Midbrain (tissue), 1 donor: ENCODE results near the gene CIART.
"Not testable (repeated sequence)": the region's sequence is repeated elsewhere in the genome, so short reads cannot be mapped to it uniquely, and the experiment has no call there.

ENCODE experiments used
- DNase-seq: peaks from one replicate; lab custom pipeline; 2025; lab: John Stamatoyannopoulos, UW

Gene CIART

GRCh38 chr1:150309758-150310508 is 27.6 kb downstream of the CIART start:
- DNase-seq, result no peak

- no peak for DNase-seq
Observed at GRCh38 chr1:150311762-150312161, 29.4 kb downstream of the CIART start.

DNA sequence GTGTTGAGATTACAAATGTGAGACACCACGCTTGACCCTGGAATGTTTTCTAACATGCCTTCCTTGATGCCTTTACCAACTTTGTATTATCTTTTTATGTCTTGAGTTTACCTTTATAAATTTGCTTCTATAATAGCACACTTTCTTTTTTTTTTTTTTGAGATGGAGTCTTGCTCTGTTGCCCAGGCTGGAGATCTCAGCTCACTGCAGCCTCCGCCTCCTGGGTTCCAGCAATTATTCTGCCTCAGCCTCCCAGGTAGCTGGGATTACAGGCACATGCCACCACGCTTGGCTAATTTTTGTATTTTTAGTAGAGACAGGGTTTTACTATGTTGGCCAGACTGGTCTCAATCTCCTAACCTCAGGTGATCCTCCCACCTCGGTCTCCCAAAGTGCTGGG is 32.3 kb downstream of the CIART start:
- not testable (repeated sequence) for DNase-seq

DNA sequence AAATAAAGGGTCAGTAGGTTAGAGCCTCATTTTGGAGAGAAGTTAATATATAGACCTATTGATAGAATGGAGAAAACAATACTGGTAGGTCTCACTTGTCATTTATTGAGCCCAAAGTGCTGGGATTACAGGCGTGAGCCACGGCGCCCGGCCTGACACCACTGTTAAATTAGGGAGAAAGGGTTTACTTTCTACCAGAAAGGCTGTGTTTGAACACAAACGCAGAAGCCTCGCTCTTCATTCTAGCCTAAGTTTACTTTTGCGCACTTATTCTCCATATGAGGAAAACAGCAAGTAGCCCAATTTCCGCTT is 38.3 kb downstream of the CIART start:
- no peak for DNase-seq

DNA sequence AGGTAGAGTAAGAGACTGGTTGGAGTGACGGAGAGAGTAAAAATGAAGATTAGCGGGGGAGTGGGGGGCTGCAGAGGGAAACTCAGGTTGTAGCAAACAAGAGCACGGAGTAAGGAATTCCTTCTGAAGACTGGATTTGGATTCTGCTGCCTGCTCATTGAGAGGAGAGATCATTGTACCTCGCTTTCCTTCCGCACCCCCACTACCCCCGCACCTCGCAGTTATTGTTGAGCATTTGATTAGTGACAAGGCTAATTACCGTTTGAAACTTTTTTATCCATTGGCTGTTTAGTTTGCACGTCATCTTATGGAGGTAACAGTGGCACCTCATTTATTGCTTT is 39.4 kb downstream of the CIART start:
- DNase-seq, result no peak

DNA sequence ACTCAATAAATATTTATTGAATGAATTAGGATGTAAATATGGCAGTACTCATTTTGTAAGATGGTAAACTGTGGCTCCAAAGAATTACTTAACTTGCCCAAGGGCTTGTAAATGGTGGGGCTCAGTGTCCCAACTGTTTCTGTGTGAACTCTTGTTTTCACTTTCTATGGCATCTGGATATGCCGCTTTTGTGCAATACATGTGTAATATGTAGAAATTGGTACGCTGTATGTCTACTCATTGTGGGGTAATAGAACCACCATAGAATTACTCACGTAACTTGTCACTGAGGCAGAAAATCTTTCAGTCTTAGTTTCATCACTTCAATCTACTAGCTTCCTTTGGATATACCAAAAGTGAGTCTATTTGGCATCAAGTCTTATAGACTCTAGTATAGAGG is 40.0 kb downstream of the CIART start:
- no peak for DNase-seq

- DNase-seq, result peak; percentile 23
Observed at GRCh38 chr1:150332651-150333290, 50.4 kb downstream of the CIART start.
